GM19099 (cell line): ENCODE measurements around the gene GRAMD2A.
A peak's percentile ranks its signal among the peaks of the same experiment; 100 is the strongest.

Experiments used
- POLR2A ChIP-seq: IDR thresholded peaks from 3 replicates; pipeline ENCODE4 v1.6.1; 2011; ENCODE audit warnings: low read depth; ENCODE audit not compliant: insufficient read length; ENCODE audit errors: extremely low read depth

Gene GRAMD2A

DNA sequence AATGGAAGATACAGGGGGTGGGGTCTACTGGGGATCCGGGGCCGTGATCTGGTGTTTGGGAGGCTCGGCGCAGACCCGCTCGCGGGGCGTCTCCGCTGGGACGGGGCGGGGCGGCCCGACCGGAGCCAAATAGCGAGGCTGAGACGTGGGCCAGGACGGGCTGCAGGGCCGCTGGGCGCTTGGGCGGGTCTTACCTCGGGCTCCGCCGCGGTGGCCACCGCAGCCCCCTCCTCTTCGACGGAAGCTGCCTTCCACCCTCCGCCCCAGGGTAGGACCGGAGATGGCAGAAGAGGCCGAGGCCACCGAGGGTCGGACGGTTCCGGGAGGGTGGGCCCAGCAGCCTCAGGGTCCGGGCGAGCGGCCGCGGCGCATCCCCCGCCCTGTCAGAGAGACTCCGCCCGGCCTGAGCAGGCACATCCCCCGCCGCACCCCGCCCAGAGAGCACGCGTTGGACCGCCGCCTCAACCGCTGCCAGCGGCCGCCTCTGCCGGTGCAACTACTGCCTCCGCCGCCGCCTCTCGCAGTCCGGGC lies 80.0 kb downstream of the GRAMD2A start:
- TF ChIP-seq POLR2A, result peak; percentile 37

DNA sequence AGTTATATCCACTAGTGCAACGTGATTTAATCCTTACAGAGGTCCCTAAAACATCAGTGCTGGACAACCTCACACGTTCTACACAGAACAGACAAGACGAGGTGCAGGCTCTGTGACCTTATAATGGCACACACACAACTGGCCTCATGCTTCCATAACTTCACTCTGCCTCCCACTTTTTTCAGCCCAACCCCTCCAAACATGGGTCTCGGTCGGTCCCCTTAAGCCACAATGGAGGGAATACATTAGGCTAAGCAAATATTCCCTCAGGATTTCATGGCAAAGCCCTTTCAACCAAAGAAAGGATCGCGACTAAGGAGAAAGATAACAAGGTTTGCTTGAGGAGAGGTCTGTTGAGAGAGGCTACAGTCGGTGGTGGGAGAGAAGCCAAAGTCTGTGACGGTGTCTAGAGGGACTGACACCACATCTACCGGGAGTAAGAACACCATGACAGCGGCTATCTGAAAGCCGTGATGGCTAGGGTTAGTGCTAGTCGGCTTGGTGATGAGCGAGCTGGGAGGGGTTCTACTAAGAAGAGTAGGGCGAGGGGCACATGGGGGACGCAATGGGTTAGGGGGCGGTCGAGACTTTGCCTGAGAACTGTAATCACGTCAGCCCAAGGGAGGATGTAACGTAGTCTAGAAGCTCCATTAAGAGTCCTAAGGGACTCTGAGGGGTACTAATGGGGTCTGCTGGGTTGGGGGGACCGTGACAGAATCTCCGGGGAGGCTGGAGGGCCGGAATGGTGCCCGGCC lies 80.7 kb downstream of the GRAMD2A start:
- no peak for TF ChIP-seq POLR2A

DNA sequence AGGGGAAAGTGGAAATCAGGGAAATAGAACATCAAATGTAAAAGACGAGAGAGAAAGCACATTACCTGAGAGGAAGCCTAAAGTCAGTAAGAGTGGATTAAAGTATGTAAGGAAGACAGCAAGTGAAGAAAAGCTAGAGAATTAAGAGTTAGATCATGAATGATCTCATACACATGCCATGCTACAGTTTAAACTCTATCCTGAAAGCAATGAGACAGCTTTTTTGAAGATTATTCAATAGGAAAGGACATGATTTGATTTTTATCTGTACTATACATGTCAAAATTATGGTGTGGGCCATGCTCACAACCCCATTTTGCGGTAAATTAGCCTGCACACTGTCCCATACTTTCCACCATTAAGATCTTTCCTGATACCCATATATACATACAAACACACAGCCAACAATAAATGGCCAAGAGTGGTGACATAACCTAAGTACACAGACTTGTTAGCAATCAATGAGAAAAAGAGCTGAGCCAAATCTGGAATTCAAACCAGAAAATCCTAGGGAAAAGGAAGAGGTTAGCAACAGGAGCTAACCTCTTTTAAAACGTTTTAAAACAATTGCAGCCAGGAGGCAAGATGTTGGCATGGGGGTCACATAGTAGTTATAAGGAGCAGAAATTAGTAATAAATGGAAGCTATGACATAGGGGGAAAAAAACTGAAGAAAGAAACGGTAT lies 84.1 kb downstream of the GRAMD2A start:
- no peak for TF ChIP-seq POLR2A

DNA sequence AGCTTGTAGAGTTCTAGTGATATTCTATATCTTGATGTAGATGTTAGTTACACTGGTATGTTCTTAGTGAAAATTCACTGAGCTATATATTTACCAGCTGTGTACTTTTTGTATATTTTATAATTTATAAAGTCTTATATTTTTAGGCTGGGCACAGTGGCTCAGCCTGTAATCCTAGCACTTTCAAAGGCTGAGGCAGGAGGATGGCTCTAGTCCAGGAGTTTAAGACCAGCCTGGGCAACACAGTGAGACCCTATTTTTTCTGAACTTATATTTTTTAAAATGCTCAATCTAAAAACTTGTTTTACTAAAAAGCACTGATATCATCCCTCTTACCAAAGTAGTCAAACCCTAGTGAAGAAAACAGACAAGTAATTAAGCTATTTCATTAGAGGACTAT lies 84.8 kb downstream of the GRAMD2A start:
- no peak for TF ChIP-seq POLR2A

DNA sequence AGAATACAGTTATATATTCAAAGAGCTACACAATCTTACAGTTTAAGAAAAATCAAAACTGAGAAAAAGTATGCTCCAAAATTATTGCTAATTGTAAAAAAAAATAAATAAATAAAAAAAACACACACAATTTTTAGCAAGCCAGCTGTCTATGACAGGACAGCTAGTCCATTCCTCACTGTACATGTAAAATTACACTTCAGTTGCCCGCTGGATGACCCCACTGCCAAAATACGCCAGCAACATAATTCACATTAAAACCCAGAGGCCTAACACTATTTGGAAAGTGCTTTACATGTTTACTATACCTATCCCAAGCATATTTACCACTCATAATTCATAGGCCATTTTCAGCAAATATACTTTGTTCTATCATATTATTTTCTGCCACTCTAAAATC lies 85.5 kb downstream of the GRAMD2A start:
- no peak for TF ChIP-seq POLR2A

DNA sequence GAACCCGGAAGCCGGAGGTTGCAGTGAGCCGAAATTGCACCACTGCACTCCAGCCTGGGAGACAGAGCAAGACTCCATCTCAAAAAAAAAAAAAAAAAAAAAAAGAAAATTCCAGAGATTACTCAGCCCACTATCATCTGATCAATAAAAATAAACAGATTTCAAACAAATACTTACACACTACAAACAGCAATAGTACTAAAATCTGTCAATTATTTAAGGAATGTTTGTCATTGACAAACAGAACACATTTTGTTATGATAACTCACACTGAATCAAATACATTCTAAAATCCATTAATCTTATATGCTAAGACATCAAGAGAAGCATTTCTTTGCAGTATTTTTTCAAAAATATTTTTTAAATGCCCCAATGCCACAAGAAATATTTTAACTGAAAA lies 87.2 kb downstream of the GRAMD2A start:
- no peak for TF ChIP-seq POLR2A
